ENCODE data around the gene LSG1. TPM values are rescaled to one million over a fixed set of nuclear protein-coding genes. Genes with fewer than 3 reads are reported as not detected.

LSG1 gene
- polyA plus RNA-seq, 1 experiment = 23.9 TPM

DNA sequence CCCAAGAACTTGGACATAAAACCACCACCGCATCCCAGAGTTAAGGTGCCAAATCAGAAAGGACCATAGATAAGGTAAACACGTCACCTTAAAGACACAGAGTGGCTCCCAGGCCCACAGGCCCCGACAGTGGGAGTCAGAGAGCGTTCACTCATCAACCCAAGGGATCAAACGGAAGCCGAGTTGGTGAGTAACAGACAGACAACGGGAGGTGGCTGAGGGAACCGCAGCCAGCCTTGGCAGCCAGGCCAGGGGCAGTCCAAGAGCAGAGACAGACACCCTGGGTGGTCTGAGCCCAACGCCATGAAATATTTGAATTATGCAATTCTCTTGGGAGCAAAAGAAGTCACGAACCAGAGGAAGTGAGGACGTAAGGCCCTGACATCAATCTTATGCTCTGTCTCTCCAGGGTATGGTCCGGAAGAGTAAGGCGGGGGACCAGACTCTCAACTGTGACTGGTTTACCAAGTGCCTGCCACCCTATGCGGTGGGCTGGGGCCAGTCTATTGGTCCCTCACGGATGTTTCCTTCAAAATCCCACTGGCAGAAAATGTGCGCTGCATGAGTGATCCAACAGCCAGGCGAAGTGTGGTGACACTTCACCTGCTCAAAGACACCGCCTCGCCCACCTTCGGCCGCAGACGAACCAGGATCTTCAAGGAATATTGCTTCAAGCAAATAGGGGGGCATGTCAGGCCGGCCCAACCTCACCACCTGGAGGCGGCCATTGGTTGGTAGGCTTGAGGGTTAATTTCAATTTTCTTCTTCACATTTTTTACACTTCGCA, 73.0 kb downstream of the LSG1 start:
- TF ChIP-seq, protein P1, sequence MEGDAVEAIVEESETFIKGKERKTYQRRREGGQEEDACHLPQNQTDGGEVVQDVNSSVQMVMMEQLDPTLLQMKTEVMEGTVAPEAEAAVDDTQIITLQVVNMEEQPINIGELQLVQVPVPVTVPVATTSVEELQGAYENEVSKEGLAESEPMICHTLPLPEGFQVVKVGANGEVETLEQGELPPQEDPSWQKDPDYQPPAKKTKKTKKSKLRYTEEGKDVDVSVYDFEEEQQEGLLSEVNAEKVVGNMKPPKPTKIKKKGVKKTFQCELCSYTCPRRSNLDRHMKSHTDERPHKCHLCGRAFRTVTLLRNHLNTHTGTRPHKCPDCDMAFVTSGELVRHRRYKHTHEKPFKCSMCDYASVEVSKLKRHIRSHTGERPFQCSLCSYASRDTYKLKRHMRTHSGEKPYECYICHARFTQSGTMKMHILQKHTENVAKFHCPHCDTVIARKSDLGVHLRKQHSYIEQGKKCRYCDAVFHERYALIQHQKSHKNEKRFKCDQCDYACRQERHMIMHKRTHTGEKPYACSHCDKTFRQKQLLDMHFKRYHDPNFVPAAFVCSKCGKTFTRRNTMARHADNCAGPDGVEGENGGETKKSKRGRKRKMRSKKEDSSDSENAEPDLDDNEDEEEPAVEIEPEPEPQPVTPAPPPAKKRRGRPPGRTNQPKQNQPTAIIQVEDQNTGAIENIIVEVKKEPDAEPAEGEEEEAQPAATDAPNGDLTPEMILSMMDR (IDR thresholded peaks at IDR 0.05; ENCODE audit: insufficient read depth, low read depth, low read length) = no peak
- no peak overlapping the region for H3K4me3 ChIP-seq (ENCODE audit: low read depth, low read length)
- peaks cover 5% of the 10 kb centered on the region; the same call in 1 of the 2 replicates for H3K36me3 ChIP-seq (ENCODE audit: control insufficient read depth, insufficient read depth, low read length)
- no peak for DNase-seq (ENCODE audit: low read depth)
- POLR2A ChIA-PET = no interaction called here
- H3K27me3 ChIP-seq (ENCODE audit: control insufficient read depth, insufficient read depth, low read length) = no peaks in the 10 kb centered on the region
- CTCF ChIA-PET = no interaction called here

GRCh38 chr3:194596906-194597305, 75.1 kb downstream of the LSG1 start:
- POLR2A ChIA-PET = no interaction called here
- TF ChIP-seq, protein P1 (IDR thresholded peaks at IDR 0.05; ENCODE audit: insufficient read depth, low read depth, low read length) = no peak

DNA sequence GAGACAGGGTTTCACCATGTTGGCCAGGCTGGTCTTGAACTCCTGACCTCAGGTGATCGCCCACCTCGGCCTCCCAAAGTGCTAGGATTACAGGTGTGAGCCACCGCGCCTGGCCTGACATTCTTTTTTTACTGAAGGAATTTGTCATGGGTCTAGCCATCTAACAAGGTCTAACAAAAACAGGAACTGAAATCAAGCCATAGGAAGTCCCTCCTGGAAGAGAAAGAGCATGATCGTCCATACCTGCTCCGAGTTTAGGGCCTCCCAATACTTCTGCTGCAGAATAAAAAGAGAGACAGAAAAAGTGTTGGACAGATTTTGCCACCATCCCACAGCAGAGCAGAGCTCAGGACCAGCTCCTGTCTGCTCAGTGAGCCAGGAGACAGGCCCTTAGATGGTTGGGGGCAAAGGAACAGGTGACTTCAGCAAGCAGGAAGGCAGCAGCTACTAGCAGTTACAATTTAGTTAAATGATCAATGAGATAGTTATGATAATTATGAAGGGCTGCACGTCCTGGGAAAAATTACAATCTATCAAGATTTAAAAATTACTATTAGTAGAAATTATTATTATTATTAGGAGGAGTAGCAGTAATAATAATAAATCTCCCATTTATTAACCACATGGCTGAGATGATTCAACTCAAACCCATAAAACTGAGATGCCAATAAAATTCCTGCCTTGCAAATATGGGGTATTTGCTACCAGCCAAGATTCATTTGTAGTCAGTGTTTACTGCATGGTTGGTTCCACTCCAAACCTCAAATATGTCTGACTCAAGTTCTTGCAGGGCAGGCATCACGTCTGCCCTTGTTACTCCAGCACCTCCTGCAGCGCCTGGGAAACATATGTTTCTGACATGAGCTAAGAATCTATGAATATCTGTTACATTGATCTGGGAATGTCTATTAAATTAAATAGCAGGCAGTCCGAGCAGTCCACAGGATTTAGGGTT, 78.9 kb downstream of the LSG1 start:
- POLR2A ChIA-PET = interaction anchor here (0.6 kb wide), 1 partner anchor 11 kb away, joined by 4 read pairs; no protein-coding TSS in a partner anchor

More at GRCh38 chr3:194596906-194597305, 75.1 kb downstream of the LSG1 start:
- no peaks in the 10 kb centered on the region for H3K27me3 ChIP-seq (ENCODE audit: control insufficient read depth, insufficient read depth, low read length)
- CTCF ChIA-PET = interaction anchor here (5.0 kb wide), 1 partner anchor 125 kb away, joined by 62 read pairs; no protein-coding TSS in a partner anchor
- peaks cover 5% of the 10 kb centered on the region; the same call in 1 of the 2 replicates for H3K36me3 ChIP-seq (ENCODE audit: control insufficient read depth, insufficient read depth, low read length)
- DNase-seq (ENCODE audit: low read depth) = no peak
- H3K4me3 ChIP-seq (ENCODE audit: low read depth, low read length) = no peak overlapping the region

More for the DNA sequence above, 78.9 kb downstream of the LSG1 start:
- CTCF ChIA-PET = interaction anchor here (0.7 to 5.0 kb wide), 13 partner anchors 12 to 260 kb away, joined by 3 to 62 read pairs (median 6); no protein-coding TSS in a partner anchor
- peak; percentile 99 for DNase-seq (ENCODE audit: low read depth)
- Histone ChIP-seq H3K4me3 (ENCODE audit: low read depth, low read length) (no peak overlapping the region), H3K36me3 (ENCODE audit: control insufficient read depth, insufficient read depth, low read length) (peaks cover 10% of the 10 kb centered on the region), H3K27me3 (ENCODE audit: control insufficient read depth, insufficient read depth, low read length) (no peaks in the 10 kb centered on the region)
- TF ChIP-seq, protein P1 (IDR thresholded peaks at IDR 0.05; ENCODE audit: insufficient read depth, low read depth, low read length) = no peak

Small RNAs within 50 kb of the gene (small RNA-seq; reads per million reads assigned to genes)
- not detected for gene AC046143.2 (ENCODE audit: insufficient read length, low read depth, low replicate concordance)

Other genes with a start within 250 kb of the LSG1 start
- gene ATP13A3, start 185.2 kb downstream of the LSG1 start, polyA plus RNA-seq (2011; rRNA removed) = 47.1 and 96.3 TPM in 2 replicates
- 11.7 and 17.7 TPM in 2 replicates for gene TMEM44, start 38.8 kb downstream of the LSG1 start, polyA plus RNA-seq (2011; rRNA removed)
- 12.2 and 14.6 TPM in 2 replicates for gene FAM43A, start 13.7 kb upstream of the LSG1 start, polyA plus RNA-seq (2011; rRNA removed)

Measured in BJ (cell line).